HG03108 (cell line): ENCODE measurements around the gene ACSL1.
"Not testable (repeated sequence)": the region's sequence is repeated elsewhere in the genome, so short reads cannot be mapped to it uniquely, and the experiment has no call there.

Experiments
- ATAC-seq: cut with Tn5 transposase; IDR thresholded peaks from one replicate; pipeline ENCODE4 v1.9.1; 2021; ENCODE audit warnings: moderate library complexity; ENCODE audit not compliant: unreplicated experiment

The ACSL1 gene

GRCh38 chr4:184762100-184762499 lies 63.7 kb downstream of the ACSL1 start:
- peak; percentile 89 for ATAC-seq

DNA sequence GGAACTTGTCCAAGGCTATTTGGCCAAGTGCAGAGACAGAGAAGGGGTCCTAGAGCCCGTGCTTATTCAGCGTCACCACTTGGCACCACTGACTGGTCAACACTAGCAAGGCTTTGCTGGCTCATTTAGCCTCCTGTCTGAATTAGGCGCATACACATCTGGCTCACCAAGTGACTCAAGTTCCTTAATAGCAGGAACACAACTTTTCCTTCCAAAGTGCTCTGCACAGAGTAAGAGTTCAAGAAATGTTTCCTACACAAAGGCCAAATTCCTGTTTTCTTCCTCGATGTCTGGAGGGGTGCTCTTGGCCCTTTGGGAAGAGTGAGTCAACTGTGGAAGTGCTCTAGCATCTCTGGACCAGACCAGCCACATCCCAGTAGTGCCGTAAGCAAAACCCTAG lies 65.1 kb downstream of the ACSL1 start:
- ATAC-seq: no peak

DNA sequence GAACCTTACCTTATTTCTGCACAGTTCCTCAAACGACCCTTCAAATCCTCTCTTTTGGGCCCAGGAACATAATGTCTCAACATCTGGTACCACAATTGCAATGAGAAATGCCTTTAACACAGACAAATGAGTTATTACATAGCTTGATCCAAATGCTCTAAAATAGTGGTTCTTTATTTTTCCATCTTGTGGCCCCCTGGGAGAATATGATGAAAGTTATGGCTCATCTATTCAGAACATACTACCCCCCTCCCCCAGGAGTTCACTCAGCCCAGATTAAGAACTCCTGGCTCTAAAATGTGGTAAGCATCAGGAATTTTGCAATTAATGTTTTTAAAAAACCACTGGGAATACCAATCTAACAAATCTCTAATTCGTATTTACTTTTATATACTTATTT lies 68.0 kb downstream of the ACSL1 start:
- no peak for ATAC-seq

DNA sequence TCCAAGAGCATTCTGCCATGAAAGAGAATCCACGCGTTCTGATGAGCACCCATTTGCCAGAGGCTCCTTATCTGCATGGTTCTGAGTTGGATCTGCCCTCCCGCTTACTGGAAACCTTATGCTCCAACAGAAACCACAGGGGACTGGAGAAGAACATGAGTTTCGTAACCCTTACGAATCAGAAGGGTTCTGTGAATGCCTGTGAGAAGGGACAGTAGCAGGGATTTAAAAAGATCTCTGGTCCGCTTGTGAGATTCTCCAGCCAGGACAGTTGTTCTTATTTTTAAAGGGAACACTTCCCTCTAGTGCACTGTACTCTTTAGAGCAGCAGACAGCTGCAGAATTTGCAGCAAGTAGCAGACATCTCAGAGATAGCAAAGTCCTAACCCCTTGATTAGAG lies 69.4 kb downstream of the ACSL1 start:
- ATAC-seq: no peak

DNA sequence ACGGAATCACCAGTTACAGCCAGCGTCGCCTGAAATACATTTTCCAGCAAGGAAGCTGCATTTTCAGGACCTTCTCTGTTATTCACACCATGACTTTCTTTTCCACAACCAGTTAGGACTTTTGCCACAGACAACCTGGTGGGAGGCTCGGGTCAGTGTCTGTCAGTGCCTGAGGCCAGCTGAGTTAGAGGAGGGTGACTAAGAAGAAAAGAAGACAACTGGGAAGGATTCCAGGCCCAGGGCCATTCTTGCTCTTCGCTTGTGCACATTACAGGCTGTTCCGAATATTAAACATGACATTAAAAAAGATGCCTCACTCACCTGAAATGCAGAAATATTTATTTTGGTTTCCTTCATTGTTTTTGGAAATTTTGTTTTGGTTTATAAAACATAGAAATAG lies 70.5 kb downstream of the ACSL1 start:
- no peak for ATAC-seq

DNA sequence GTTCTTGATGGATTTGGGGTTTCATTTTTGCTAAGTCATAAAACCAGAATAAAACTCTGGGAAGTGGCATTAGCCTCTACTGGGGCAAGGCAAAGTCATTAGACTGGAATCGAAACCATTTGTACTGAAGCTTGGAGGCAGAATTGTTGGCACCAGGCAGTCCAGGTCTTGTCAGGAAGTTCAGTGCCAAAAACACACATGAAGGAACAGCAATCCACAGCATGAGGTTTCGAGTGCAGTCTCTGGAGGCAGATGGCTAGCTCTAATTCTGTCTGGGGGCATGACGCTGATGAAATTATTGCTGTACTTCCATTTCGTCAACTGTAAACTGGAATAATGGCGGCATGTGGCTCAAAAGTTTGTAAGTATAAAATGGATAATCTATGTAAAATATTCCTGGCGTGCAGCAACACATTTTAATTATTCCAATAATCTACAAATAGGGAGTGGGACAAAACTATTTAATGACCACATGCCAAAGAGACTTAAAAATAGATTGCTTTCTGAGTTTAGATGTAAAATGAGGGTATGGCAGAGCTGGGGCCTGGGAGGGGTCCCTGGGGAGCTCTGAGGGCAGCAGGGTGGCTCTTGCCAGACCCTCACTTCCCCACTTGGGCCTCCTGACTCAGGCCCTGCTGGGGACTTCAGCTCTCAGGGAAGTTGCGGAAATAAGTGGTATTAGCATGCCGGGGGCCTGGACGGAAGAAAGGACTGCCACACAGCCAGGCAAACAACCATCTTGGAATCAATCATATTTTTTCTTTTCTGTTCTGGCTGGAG lies 73.1 kb downstream of the ACSL1 start:
- no peak for ATAC-seq

DNA sequence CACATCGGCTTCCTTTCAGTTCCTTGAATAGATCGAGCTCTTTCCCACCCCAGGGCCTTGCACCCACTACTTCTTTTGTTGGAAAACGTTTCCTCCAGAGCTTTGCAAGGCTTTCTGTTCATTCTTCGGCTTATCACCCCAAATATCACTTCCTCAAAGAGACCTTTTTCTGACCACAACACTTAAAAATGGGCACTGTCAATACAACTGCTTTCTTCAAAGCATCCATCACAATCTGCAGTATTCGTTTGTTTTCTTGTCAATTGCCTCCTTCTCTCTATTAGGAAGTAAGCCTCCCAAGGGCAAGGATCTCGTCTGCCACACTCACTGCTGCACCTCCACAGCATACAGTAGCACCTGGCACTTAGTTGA lies 74.2 kb downstream of the ACSL1 start:
- ATAC-seq: no peak

DNA sequence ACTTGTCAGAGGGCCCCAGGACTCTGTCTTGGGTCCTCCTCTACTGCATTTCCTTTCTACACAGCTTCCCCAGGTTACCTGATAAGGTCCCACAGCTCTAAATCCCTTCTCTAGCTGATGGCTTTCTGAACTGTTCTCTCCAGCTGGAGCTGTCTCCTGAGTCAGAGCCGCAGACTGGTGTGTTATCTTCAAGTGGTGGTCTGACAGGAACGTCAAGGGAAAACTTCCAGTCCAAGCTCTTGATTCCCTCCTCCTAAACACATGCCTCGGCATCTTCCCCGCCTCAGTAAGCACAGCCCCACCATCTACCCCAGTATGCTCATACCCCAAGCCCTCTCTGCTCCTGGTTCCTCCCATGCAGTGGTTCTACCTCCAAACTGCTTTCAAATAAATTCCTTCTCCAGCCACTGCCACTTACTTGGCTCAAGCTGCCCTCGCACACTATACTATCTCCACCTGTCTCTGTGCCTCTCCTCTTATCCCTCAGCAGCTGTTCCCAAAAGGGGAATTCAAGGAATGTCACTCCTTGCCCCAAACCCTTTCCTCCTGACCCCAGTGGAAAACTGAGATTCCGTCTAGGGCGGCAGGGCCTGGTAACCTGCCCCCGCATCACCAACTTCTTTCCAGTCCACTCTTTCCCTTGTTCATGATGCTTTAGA lies 74.7 kb downstream of the ACSL1 start:
- no peak for ATAC-seq

GRCh38 chr4:184748251-184748652 lies 77.5 kb downstream of the ACSL1 start:
- ATAC-seq: no peak

DNA sequence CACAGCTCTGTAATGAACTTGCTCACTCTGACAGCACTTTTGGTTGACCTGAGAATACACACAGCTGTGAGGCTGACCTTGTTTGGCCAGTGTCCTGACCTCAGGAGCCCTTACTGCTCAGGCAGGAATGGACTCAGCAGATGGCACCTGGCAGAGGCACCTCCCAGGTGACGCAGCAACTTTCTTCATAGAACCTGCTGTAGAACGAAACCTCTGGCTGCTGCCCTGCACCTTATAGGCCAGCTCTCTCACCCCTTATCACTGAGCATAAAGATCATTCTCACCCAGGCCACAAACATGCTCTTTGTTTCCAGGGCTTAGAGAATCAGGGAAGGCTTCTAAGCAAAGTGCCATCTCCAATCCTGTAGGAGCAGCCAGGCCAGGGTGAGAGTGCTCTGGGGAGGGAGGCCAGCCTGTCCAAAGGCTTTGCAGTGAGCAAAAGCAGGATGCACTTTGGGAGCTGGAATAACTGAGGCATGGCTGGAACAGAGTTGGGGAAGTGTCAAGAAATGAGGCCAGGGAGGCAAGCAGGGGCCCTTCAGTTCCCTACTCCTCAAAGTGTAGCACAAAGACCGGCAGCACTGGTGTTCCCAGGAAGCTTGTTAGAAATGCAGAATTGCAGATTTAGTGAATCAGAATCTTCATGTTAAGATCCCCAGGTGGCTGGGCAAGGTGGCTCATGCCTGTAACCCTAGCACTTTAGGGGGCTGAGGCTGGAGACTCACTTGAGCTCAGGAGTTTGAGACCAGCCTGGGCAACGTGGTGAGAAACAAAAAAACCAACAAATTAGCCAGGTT lies 78.5 kb downstream of the ACSL1 start:
- ATAC-seq: no peak

- no peak for ATAC-seq
Measured at GRCh38 chr4:184745831-184746795, 79.7 kb downstream of the ACSL1 start.

- no peak for ATAC-seq
Measured at GRCh38 chr4:184744236-184744635, 81.5 kb downstream of the ACSL1 start.

DNA sequence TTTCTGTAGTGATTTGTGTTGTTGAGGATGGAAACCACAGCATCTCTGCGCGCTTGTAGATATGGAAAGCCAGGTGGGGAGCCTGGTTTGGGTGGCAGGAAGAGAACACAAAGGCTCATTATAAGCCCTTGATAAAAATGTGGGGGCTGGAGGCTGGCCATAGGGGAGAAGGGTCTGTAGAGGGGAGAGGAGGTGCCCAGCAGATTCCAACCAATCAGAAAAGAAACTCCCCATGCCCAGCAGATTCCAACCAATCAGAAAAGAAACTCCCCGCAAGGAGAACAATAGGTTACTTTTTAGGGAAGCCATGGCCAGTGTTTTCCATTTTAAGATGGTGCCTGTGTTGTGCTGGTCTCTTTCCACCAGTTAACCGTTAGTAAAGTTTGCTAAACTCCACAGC lies 82.1 kb downstream of the ACSL1 start:
- ATAC-seq: no peak

DNA sequence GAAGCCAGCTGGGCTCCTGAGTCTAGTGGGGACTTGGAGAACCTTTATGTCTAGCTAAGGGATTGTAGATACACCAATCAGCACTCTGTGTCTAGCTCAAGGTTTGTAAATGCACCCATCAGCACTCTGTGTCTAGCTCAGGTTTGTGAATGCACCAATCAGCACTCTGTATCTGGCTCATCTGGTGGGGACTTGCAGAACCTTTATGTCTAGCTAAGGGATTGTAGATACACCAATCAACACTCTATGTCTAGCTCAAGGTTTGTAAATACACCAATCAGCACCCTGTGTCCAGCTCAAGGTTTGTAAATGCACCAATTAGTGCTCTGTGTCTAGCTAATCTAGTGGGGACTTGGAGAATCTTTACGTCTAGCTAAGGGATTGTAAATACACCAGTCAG lies 84.1 kb downstream of the ACSL1 start:
- not testable (repeated sequence) for ATAC-seq

- no peak for ATAC-seq
Measured at GRCh38 chr4:184740980-184741391, 84.8 kb downstream of the ACSL1 start.

DNA sequence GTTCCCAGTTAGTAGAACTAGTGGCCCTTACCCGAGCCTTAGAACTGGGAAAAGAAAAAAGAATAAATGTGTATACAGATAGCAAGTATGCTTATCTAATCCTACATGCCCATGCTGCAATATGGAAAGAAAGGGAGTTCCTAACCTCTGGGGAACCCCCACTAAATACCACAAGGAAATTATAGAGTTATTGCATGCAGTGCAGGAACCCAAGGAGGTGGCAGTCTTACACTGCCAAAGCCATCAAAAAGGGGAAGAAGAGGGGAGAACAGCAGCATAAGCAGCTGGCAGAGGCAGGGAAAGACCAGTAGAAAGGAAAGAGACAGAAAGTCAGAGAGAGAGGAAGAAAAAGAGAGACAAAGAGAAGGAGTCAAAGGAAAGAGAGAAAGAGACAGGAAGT lies 86.2 kb downstream of the ACSL1 start:
- not testable (repeated sequence) for ATAC-seq

GRCh38 chr4:184734758-184735157 lies 91.0 kb downstream of the ACSL1 start:
- no peak for ATAC-seq

- peak; percentile 91 for ATAC-seq
Measured at GRCh38 chr4:184733654-184734524, 91.9 kb downstream of the ACSL1 start, which contains the start of gene CENPU. Gene CENPU (minus strand): TSS chr4:184734096. CDS start chr4:184734062, 34 bp downstream.

DNA sequence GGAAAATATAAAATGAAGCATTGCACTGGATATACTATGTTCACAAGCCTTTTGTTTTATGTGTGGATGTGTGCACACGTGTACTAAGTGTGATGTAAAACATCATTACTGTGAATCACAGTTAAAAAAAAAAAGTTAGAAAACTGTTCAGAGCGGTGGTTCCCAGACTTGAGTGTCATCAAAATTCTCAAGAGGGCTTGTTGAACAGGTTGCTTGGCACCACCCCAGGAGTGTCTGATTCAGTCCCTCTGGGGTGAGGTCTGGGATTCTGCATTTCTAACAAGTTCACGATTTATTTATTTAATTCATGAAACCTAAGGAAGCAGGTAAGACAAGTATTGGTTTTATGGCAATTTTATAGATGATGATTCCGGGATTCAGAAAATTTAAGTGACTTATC lies 93.6 kb downstream of the ACSL1 start:
- ATAC-seq: no peak

DNA sequence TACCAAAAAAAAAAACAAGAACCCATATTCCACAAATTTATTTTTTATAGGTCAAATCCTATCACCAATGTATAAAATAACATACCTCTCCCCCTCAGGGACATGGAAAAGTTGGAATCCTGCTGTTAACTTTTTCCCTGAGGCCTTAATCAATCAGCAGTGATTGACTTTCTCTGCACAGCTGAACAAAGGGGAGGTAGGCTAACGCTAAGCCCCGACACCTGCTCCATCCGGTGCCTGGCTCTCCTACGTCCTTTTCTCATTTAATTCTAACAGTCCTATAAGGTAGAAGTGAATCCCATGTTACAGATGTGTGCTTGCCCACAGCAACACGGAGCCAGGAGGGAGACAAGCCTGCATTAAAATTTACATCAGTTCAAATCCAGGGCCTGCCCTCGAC lies 94.7 kb downstream of the ACSL1 start:
- no peak for ATAC-seq
